Measurements from ENCODE around the gene ZNF367. TPM values are rescaled to one million over a fixed set of nuclear protein-coding genes. Genes with fewer than 3 reads are reported as not detected.

Gene ZNF367
- total and polyA plus RNA-seq, 3 experiments from 2014 or later = 1.5 to 51.9 (median 47.8) TPM

Other genes starting within 250 kb of the ZNF367 start
- under 1 TPM; 0.35 to 0.42 TPM for gene HSD17B3, start 116.2 kb downstream of the ZNF367 start, total RNA-seq
- not detected for gene HSD17B3, start 116.2 kb downstream of the ZNF367 start, polyA plus RNA-seq
- 1 to 10 TPM; 7.9 to 8.3 TPM for gene SLC35D2, start 34.7 kb downstream of the ZNF367 start, total RNA-seq
- gene SLC35D2, start 34.7 kb downstream of the ZNF367 start, polyA plus RNA-seq = 29.1 TPM
- gene HABP4, start 31.8 kb upstream of the ZNF367 start, total RNA-seq = 10 to 100 TPM; 20.4 to 21.0 TPM
- gene HABP4, start 31.8 kb upstream of the ZNF367 start, polyA plus RNA-seq = 24.1 TPM
- gene CDC14B, start 201.5 kb upstream of the ZNF367 start, total RNA-seq = 1 to 10 TPM; 4.6 to 6.3 TPM
- 8.2 TPM for gene CDC14B, start 201.5 kb upstream of the ZNF367 start, polyA plus RNA-seq
- gene PRXL2C, start 236.9 kb upstream of the ZNF367 start, total RNA-seq = 10 to 100 TPM; 12.0 to 15.2 TPM
- 9.3 TPM for gene PRXL2C, start 236.9 kb upstream of the ZNF367 start, polyA plus RNA-seq

Measured in CD8-positive, alpha-beta memory T cell (primary cell).